ENCODE results near the gene APOA4. TPM values are rescaled to one million over a fixed set of nuclear protein-coding genes. Genes with fewer than 3 reads are reported as not detected.

The APOA4 gene
- total and polyA plus RNA-seq, 7 donors = 0.04 to 5.3 (median 3.0) TPM; not detected in 4

DNA sequence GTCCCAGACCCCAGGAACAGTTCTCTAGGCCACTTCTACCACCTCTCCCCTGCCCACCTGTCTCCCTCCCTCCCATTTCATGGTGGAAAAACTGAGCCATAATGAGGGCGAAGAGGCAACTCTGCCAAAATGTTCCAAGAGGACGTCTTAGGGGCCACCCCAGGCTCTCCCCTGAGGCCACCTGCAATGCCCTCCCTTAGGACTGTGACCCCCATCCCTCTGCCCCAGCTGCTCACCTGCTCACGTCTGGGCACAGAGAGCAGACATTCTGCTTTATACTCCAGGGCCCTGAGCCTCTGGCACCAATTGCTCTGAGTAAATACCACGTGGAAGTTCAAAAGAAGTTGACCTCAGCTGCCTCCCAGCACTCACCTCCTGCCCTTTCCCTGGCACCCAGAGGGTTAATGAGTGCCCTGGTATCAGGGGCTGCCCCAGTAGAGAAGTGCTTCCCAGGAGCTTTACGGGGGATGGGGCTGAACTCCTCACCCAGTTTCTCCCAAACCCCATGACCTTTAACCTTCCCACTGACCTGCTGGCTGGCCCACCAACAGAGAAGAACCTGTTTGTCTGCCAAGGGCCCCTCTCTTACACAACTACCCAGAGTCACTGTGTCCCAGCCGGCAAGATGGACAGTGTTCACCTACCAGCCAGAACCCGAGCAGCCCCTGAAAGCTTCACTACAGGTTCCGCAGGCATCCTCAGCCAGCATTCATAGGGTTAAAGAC is 30.8 kb downstream of the APOA4 start:
- no peak for TF ChIP-seq POLR2A (IDR thresholded peaks at IDR 0.05)
- no peak for TF ChIP-seq EP300 (IDR thresholded peaks at IDR 0.05)
- TF ChIP-seq, protein P1, sequence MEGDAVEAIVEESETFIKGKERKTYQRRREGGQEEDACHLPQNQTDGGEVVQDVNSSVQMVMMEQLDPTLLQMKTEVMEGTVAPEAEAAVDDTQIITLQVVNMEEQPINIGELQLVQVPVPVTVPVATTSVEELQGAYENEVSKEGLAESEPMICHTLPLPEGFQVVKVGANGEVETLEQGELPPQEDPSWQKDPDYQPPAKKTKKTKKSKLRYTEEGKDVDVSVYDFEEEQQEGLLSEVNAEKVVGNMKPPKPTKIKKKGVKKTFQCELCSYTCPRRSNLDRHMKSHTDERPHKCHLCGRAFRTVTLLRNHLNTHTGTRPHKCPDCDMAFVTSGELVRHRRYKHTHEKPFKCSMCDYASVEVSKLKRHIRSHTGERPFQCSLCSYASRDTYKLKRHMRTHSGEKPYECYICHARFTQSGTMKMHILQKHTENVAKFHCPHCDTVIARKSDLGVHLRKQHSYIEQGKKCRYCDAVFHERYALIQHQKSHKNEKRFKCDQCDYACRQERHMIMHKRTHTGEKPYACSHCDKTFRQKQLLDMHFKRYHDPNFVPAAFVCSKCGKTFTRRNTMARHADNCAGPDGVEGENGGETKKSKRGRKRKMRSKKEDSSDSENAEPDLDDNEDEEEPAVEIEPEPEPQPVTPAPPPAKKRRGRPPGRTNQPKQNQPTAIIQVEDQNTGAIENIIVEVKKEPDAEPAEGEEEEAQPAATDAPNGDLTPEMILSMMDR (IDR thresholded peaks at IDR 0.05) = no peak
- TF ChIP-seq POLR2AphosphoS5 (IDR thresholded peaks at IDR 0.05) = no peak
- intact Hi-C loops (cut with DNase I) = no loop called here
- no peaks in the 10 kb centered on the region for H3K9me3 ChIP-seq
- no peaks in the 10 kb centered on the region for H3K36me3 ChIP-seq
- DNase-seq = no peak
- peaks cover 0 to 17% (median 8%) of the 10 kb centered on the region in 4 donors for H3K4me1 ChIP-seq
- H3K27ac ChIP-seq = no peak overlapping the region
- WGBS, 2 donors = 69 to 83% methylated on average over 8 of the region's 8 CpGs
- H3K27me3 ChIP-seq = no peaks in the 10 kb centered on the region
- no peak overlapping the region for H3K4me3 ChIP-seq

DNA sequence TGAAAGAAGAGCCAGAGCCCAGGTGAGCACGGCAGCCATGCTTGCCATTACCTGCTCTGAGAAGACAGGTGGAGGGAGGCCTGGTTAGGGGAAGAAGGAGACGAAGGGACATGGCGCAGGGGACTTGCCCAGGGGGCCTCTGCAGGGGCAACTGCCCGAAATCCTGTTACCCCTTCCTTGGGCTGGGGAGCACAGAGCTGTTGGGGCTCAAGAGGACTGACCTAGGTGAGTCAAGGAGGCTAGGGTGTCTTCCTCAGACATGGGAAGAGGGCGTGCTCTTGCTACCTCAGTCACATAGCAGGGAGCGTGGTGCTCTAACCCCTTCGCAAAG is 31.3 kb downstream of the APOA4 start, which contains the start of gene APOA5:
TSS of gene APOA5 (minus strand) at position 67 of the 331 bp plus-strand sequence. CDS start at position 48, 19 bp downstream.
- 84 to 94% methylated on average over 7 of the region's 7 CpGs for WGBS, 2 donors
- H3K4me3 ChIP-seq = peak within 1 kb of the TSS in 2 of 4 donors; percentile 10 to 24
- H3K27me3 ChIP-seq = no peaks in the 10 kb centered on the region
- no peaks in the 10 kb centered on the region for H3K9me3 ChIP-seq
- no peak for DNase-seq
- TF ChIP-seq EP300 (IDR thresholded peaks at IDR 0.05) (no peak), POLR2AphosphoS5 (IDR thresholded peaks at IDR 0.05) (no peak), POLR2A (IDR thresholded peaks at IDR 0.05) (no peak)
- TF ChIP-seq, protein P1 (IDR thresholded peaks at IDR 0.05) = no peak
- no peak within 1 kb of the TSS for H3K27ac ChIP-seq
- intact Hi-C loops (cut with DNase I) = no loop called here
- peaks cover 0 to 22% (median 13%) of the 10 kb centered on the region in 4 donors for H3K4me1 ChIP-seq
- H3K36me3 ChIP-seq = no peaks in the 10 kb centered on the region

DNA sequence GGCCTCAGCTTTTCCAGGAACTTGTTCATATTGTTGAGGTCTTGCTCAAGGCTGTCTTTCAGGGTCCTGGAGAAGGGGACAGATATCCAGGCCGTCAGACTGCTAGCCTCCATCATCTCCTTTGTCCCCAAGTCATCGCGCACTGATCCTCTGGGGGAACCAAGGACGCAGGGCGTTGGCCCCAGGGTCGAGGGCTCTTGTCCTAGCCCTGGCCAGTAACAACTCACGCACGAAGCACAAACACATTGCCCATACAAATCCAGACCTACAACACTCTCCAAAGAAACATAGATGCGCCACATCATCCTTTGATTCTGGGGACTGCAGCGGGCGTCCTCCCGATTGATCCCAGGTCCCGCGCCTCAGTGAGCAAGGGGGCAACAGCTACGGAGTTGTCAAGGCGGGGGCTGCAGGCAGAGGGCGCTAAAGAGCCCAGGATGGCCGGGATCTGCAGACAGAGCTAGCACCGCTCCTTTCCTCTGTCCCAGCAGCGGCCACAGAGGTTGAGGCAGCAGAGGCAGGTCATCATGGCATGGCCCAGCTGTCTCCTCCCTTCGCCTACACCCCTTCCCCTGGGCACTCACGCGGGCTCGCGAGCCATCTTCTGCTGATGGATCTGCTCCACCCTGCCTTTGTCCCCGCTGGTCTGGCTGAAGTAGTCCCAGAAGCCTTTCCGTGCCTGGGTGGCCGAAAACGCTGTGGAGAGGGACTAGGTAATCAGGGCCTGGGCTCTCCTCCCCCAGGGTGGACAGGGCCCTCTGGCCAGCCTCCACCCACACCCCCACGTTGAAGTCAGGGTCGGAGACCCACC is 31.9 kb downstream of the APOA4 start:
- WGBS, 2 donors = 27 to 32% methylated on average over 31 of the region's 31 CpGs
- Histone ChIP-seq H3K27ac (no peak overlapping the region), H3K4me1 (peaks cover 0 to 28% (median 18%) of the 10 kb centered on the region in 4 donors), H3K9me3 (no peaks in the 10 kb centered on the region), H3K4me3 (peak overlapping the region in 2 of 4 donors; percentile 10 to 24), H3K36me3 (peaks cover 0 to 4% (median 0%) of the 10 kb centered on the region in 4 donors), H3K27me3 (no peaks in the 10 kb centered on the region)
- TF ChIP-seq, protein P1 (IDR thresholded peaks at IDR 0.05) = peak; percentile 71 to 93 (median 83)
- TF ChIP-seq POLR2AphosphoS5 (IDR thresholded peaks at IDR 0.05) = no peak
- DNase-seq = peak; percentile 88
- intact Hi-C loops (cut with DNase I) = no loop called here

DNA sequence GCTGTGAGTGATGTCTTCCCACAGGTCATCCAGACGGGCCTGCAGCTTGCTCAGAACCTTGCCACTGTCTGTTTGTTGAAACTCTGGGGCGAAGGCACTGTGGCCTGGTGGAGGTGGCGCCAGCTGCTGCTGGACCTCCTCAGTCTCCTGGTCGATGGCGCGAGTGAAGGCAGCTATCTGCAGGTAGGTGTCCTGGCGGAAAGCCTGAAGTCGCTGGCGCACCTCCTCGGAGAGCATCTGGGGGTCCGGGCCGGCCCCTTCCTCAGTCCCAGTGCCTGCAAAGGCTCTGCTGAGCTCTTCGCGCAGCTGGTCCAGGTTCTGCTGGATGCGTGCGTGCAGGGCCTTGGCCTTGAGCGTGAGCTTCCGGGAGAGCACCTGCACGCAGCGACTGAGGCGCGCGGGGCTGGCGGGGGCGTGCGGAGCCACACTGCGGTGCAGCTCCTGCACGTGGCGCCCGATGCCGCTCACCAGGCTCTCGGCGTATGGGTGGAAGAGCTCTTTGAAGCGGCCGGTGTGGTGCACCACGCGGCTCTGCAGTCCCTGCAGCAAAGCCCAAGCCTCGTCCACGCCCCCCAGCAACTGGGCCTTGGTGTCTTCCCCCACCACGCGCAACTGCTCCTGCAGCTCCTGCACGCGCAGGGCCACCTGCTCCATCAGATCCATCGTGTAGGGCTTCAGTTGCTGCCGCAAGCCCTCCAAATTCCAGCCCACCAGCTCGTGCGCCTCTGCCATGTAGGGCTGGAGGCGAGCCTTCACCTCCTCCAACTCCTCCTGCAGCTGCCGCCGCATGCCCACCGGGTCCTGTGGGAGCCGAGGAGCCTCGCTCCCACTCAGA is 32.7 kb downstream of the APOA4 start:
- no peaks in the 10 kb centered on the region for H3K9me3 ChIP-seq
- WGBS, 2 donors = 90% methylated on average over 53 of the region's 53 CpGs
- intact Hi-C loops (cut with DNase I) = no loop called here
- TF ChIP-seq EP300 (IDR thresholded peaks at IDR 0.05) (no peak), POLR2A (IDR thresholded peaks at IDR 0.05) (no peak), POLR2AphosphoS5 (IDR thresholded peaks at IDR 0.05) (no peak)
- TF ChIP-seq, protein P1 (IDR thresholded peaks at IDR 0.05) = no peak
- peaks cover 0 to 12% (median 4%) of the 10 kb centered on the region in 4 donors for H3K36me3 ChIP-seq
- no peaks in the 10 kb centered on the region for H3K27me3 ChIP-seq
- no peak overlapping the region for H3K27ac ChIP-seq
- peaks cover 0 to 29% (median 20%) of the 10 kb centered on the region in 4 donors for H3K4me1 ChIP-seq
- no peak for DNase-seq
- H3K4me3 ChIP-seq = no peak overlapping the region

Measured in sigmoid colon (tissue), 7 donors.